H9 (cell line): Measurements from ENCODE around the gene CELA2B. TPM values are rescaled to one million over a fixed set of nuclear protein-coding genes. Genes with fewer than 3 reads are reported as not detected.

ENCODE experiments used
- DNase-seq: peaks from one replicate; pipeline ENCODE4 v3.0.0-alpha.2; 2017
- H2AFZ ChIP-seq: one replicate; pipeline ENCODE4 v1.6.1; 2013; ENCODE audit warnings: mild to moderate bottlenecking, low read length, control low read depth, moderate library complexity
- H2AK5ac ChIP-seq: 2 replicates; pipeline ENCODE4 v1.6.1; 2013; ENCODE audit warnings: low read length, control low read depth, mixed read lengths; ENCODE audit not compliant: insufficient read length
- H2BK120ac ChIP-seq: one replicate; pipeline ENCODE4 v1.6.1; 2013; ENCODE audit warnings: low read depth, mild to moderate bottlenecking, low read length, control low read depth, inconsistent platforms; ENCODE audit not compliant: poor library complexity, severe bottlenecking
- H2BK12ac ChIP-seq: 2 replicates; pipeline ENCODE4 v1.6.1; 2013; ENCODE audit warnings: low read length, control low read depth, mixed read lengths, low read depth; ENCODE audit not compliant: insufficient read length
- H2BK15ac ChIP-seq: 2 replicates; pipeline ENCODE4 v1.6.1; 2013; ENCODE audit warnings: low read depth, low read length, control low read depth
- H2BK20ac ChIP-seq: one replicate; pipeline ENCODE4 v1.6.1; 2013; ENCODE audit warnings: low read depth, mild to moderate bottlenecking, low read length, control low read depth, inconsistent platforms; ENCODE audit not compliant: poor library complexity, severe bottlenecking
- H2BK5ac ChIP-seq: 2 replicates; pipeline ENCODE4 v1.6.1; 2013; ENCODE audit warnings: low read length, control low read depth, mixed read lengths; ENCODE audit not compliant: insufficient read length
- H3K14ac ChIP-seq: 2 replicates; pipeline ENCODE4 v1.6.1; 2013; ENCODE audit warnings: low read length, control low read depth; ENCODE audit not compliant: insufficient read depth
- H3K18ac ChIP-seq: 2 replicates; pipeline ENCODE4 v1.6.1; 2013; ENCODE audit warnings: low read depth, mild to moderate bottlenecking, mixed read lengths, low read length, control low read depth; ENCODE audit not compliant: insufficient read length
- H3K23ac ChIP-seq: 2 replicates; pipeline ENCODE4 v1.6.1; 2013; ENCODE audit warnings: low read length, control low read depth, mixed read lengths, low read depth; ENCODE audit not compliant: insufficient read length
- H3K23me2 ChIP-seq: 2 replicates; pipeline ENCODE4 v1.6.1; 2013; ENCODE audit warnings: low read depth, mild to moderate bottlenecking, mixed read lengths, low read length, control low read depth; ENCODE audit not compliant: insufficient read length, poor library complexity, severe bottlenecking
- H3K27ac ChIP-seq: 2 replicates; pipeline ENCODE4 v1.5.1; 2013; ENCODE audit warnings: low read length, control low read depth, mixed read lengths, low read depth; ENCODE audit not compliant: insufficient read length
- H3K27me3 ChIP-seq: 2 replicates; pipeline ENCODE4 v1.6.1; 2013; ENCODE audit warnings: low read length, control low read depth, inconsistent platforms; ENCODE audit not compliant: insufficient read depth
- H3K4ac ChIP-seq: 2 replicates; pipeline ENCODE4 v1.6.1; 2013; ENCODE audit warnings: low read depth, mild to moderate bottlenecking, control low read depth, inconsistent platforms, low read length, moderate library complexity
- H3K4me1 ChIP-seq: 2 replicates; pipeline ENCODE4 v1.6.1; 2013; ENCODE audit warnings: low read length, control low read depth, inconsistent platforms; ENCODE audit not compliant: insufficient read depth
- H3K4me2 ChIP-seq: 2 replicates; pipeline ENCODE4 v1.6.1; 2013; ENCODE audit warnings: low read length, control low read depth, mixed read lengths; ENCODE audit not compliant: insufficient read length, insufficient read depth
- H3K56ac ChIP-seq: 2 replicates; pipeline ENCODE4 v1.6.1; 2013; ENCODE audit warnings: low read depth, mild to moderate bottlenecking, mixed read lengths, low read length, control low read depth; ENCODE audit not compliant: insufficient read length
- H3K79me1 ChIP-seq: 2 replicates; pipeline ENCODE4 v1.6.1; 2013; ENCODE audit warnings: low read depth, mild to moderate bottlenecking, moderate library complexity, low read length, control low read depth, inconsistent platforms; ENCODE audit not compliant: insufficient read depth, poor library complexity, severe bottlenecking
- H3K79me2 ChIP-seq: 2 replicates; pipeline ENCODE4 v1.6.1; 2013; ENCODE audit warnings: low read length, control low read depth, inconsistent platforms; ENCODE audit not compliant: insufficient read depth
- H3K9ac ChIP-seq: 2 replicates; pipeline ENCODE4 v1.6.1; 2013; ENCODE audit warnings: low read length, control low read depth, mixed read lengths; ENCODE audit not compliant: insufficient read length; ENCODE audit errors: extremely low read depth
- H3K9me3 ChIP-seq: one replicate; pipeline ENCODE4 v1.6.1; 2013; ENCODE audit warnings: low read depth, low read length, inconsistent platforms; ENCODE audit not compliant: control insufficient read depth
- H3T11ph ChIP-seq: one replicate; pipeline ENCODE4 v1.6.1; 2013; ENCODE audit warnings: mild to moderate bottlenecking, low read length, control low read depth, inconsistent platforms
- H4K20me1 ChIP-seq: one replicate; pipeline ENCODE4 v1.6.1; 2013; ENCODE audit not compliant: control insufficient read depth, insufficient read length, insufficient read depth
- H4K5ac ChIP-seq: 2 replicates; pipeline ENCODE4 v1.6.1; 2013; ENCODE audit warnings: low read depth, mild to moderate bottlenecking, mixed read lengths, low read length, control low read depth; ENCODE audit not compliant: insufficient read length
- H4K8ac ChIP-seq: replicated peaks from 2 replicates; pipeline ENCODE4 v1.6.1; 2013; ENCODE audit warnings: low read length, control low read depth, mixed read lengths, low read depth; ENCODE audit not compliant: insufficient read length
- H4K91ac ChIP-seq: 2 replicates; pipeline ENCODE4 v1.6.1; 2013; ENCODE audit warnings: low read depth, mild to moderate bottlenecking, moderate library complexity, mixed read lengths, low read length, control low read depth; ENCODE audit not compliant: insufficient read length
- H3K27ac Mint-ChIP-seq, 3 experiments: 2 replicates in 2 of 3; 3 replicates in 1 of 3; pipeline ENCODE4 v1.8.0; 2020 to 2021; ENCODE audit warnings: mixed read lengths in 3 of 3, mild to moderate bottlenecking in 1 of 3, moderate library complexity in 1 of 3
- H3K27me3 Mint-ChIP-seq: 2 replicates; pipeline ENCODE4 v1.8.0; 2021; ENCODE audit warnings: low read depth, mild to moderate bottlenecking, moderate library complexity, mixed read lengths
- H3K36me3 Mint-ChIP-seq, 3 experiments: 2 replicates in 2 of 3; 3 replicates in 1 of 3; pipeline ENCODE4 v1.8.0; 2020 to 2021; ENCODE audit warnings: low read depth in 3 of 3, mixed read lengths in 3 of 3; ENCODE audit not compliant: insufficient read depth in 1 of 3
- H3K4me1 Mint-ChIP-seq, 2 experiments: 2 replicates each; pipeline ENCODE4 v1.8.0; 2020; ENCODE audit warnings: mixed read lengths in 2 of 2
- H3K4me3 Mint-ChIP-seq, 2 experiments: 2 replicates in 1 of 2; 3 replicates in 1 of 2; pipeline ENCODE4 v1.8.0; 2020 to 2021; ENCODE audit warnings: mild to moderate bottlenecking in 2 of 2, mixed read lengths in 2 of 2, moderate library complexity in 1 of 2
- H3K9me3 Mint-ChIP-seq, 2 experiments: 2 replicates in 1 of 2; 3 replicates in 1 of 2; pipeline ENCODE4 v1.8.0; 2020; ENCODE audit warnings: mild to moderate bottlenecking in 2 of 2, mixed read lengths in 2 of 2, moderate library complexity in 1 of 2
- CTCF ChIP-seq: fragments of 200-600 bp; sonication (generic); conservative IDR thresholded peaks from 3 replicates; pipeline ENCODE4 v1.8.0; 2021; ENCODE audit warnings: antibody characterized with exemption, mild to moderate bottlenecking
- WGBS: extraction: QIAGEN DNeasy Blood & Tissue Kit; methylation state at CpG from one replicate; pipeline ENCODE4 v1.1.7; 2013; ENCODE audit warnings: missing lambda C conversion rate, low lambda C conversion rate, mixed read lengths; ENCODE audit not compliant: insufficient read length; ENCODE audit errors: extremely low coverage; 5-methylcytosine and 5-hydroxymethylcytosine counted together
- total RNA-seq: library from RNA; stranded (reverse); gene quantifications from 2 replicates; pipeline ENCODE4 v1.2.1, GENCODE V29; 2021

CELA2B gene
- total RNA-seq, 1 experiment from 2014 or later, result not detected

DNA sequence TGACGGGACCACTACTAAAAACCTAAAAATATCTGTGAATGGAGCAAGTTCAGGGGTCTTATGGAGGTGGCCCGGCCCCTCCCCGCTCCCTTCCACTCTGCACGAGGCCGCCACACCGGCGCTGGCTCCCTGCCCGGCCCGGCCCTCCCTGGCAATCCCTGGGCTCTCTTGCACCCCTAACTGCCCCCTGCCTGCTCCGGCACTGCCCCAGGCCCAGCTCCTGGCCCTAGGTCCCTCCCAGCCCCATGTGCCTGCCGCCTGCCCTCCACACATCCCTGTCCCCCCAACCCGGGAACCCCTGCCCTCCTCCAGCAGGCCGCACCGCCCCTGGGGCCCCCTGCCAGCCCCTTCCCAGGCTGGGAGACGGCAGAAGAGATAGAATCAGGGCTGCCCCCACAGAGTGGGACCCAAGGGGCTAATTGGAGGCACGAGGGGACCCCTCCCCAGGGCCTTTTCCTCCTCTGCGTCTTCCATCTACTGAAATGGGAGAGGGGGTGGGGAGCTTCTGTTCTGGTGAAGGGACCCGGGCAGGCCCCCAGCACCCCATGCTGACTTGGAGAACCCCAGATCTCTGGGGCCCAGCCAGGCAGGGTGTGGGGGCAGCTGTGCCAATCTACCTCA lies 47.0 kb upstream of the CELA2B start:
- Histone ChIP-seq H3K9ac (no peak overlapping the region), H2BK15ac (no peak overlapping the region), H3K79me2 (no peaks in the 10 kb centered on the region), H2BK120ac (no peak overlapping the region), H2AK5ac (no peak overlapping the region), H4K20me1 (no peaks in the 10 kb centered on the region), H4K5ac (no peak overlapping the region), H3K27me3 (no peaks in the 10 kb centered on the region), H3K4me1 (no peaks in the 10 kb centered on the region), H2BK5ac (no peak overlapping the region), H2BK12ac (no peak overlapping the region), H4K91ac (no peak overlapping the region), H2BK20ac (no peak overlapping the region), H3K18ac (no peak overlapping the region), H3K9me3 (no peaks in the 10 kb centered on the region), H3K23me2 (no peaks in the 10 kb centered on the region), H3K79me1 (no peaks in the 10 kb centered on the region), H3K14ac (no peak overlapping the region), H3T11ph (no peak overlapping the region), H3K4me2 (no peak overlapping the region), H4K8ac (no peak overlapping the region), H3K27ac (no peak overlapping the region), H2AFZ (no peak overlapping the region), H3K23ac (no peak overlapping the region), H3K56ac (no peak overlapping the region), H3K4ac (no peak overlapping the region)
- DNase-seq, result no peak
- Mint-ChIP-seq H3K27ac (no peak overlapping the region), H3K27me3 (no peaks in the 10 kb centered on the region), H3K36me3 (peaks cover 0 to 4% (median 3%) of the 10 kb centered on the region in 3 experiments; a peak in 4 of 7 replicates), H3K9me3 (no peaks in the 10 kb centered on the region), H3K4me3 (no peak overlapping the region), H3K4me1 (peaks cover 14 to 26% of the 10 kb centered on the region in 2 experiments)
- WGBS, result no CpG with 5 or more reads among the region's 18 CpGs
- TF ChIP-seq CTCF, result no peak
